Measurements from ENCODE around the gene CETP.

- TF ChIP-seq CTCF (IDR thresholded peaks at IDR 0.05) (no peak), POLR2A (IDR thresholded peaks at IDR 0.05) (no peak)
Measured at GRCh38 chr16:56935201-56935600, 26.5 kb upstream of the CETP start.

All from esophagus squamous epithelium (tissue), 4 donors.